Kidney epithelial cell (primary cell): ENCODE data around the gene TMEM272. TPM values are rescaled to one million over a fixed set of nuclear protein-coding genes. Genes with fewer than 3 reads are reported as not detected.

ENCODE experiments used
- DNase-seq: peaks from one replicate; pipeline ENCODE4 v3.0.0-alpha.2; 2010; ENCODE audit warnings: low read depth
- H3K27me3 ChIP-seq: 2 replicates; pipeline ENCODE4 v1.6.0; 2011; ENCODE audit warnings: low read length; ENCODE audit not compliant: control insufficient read depth, insufficient read depth
- H3K36me3 ChIP-seq: 2 replicates; pipeline ENCODE4 v1.5.1; 2011; ENCODE audit warnings: low read length; ENCODE audit not compliant: control insufficient read depth, insufficient read depth
- H3K4me3 ChIP-seq: 2 replicates; pipeline ENCODE4 v1.5.1; 2011; ENCODE audit warnings: low read depth, mild to moderate bottlenecking, control low read depth, low read length
- total RNA-seq: library from RNA; depleted of rRNA; stranded (reverse); fragments of >200 nt; gene quantifications from 2 replicates; pipeline ENCODE4 v1.2.3, GENCODE V29; 2015
- TF ChIP-seq, protein P1 (sequence below): IDR thresholded peaks from 2 replicates; pipeline ENCODE4 v1.5.1; 2011; ENCODE audit warnings: mild to moderate bottlenecking, moderate library complexity, low read length, control low read depth, inconsistent platforms; ENCODE audit not compliant: insufficient read depth, poor library complexity, severe bottlenecking

The TMEM272 gene
- total RNA-seq, 1 donor from 2014 or later = not detected

DNA sequence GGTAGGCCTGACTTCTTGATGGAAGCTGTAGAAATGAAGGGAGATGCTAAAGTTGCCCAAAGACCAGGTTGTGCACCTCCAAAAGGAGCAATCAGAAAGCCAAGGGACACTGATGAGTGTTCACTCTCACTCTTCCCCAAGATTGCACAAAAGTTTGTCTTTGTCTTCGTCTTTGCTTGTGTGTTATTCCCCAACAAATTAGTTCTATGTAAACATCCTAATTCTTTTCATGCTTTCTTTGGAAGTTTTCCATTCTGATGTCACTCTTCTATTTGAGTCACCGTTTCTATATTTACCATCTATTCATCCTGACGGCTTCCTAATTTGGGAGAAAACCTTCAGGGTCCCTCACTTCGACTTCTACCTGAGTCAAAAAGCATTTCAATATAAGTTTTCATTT is 3.7 kb upstream of the TMEM272 start:
- no peaks in the 10 kb centered on the region for H3K27me3 ChIP-seq
- H3K36me3 ChIP-seq = no peaks in the 10 kb centered on the region
- TF ChIP-seq, protein P1, sequence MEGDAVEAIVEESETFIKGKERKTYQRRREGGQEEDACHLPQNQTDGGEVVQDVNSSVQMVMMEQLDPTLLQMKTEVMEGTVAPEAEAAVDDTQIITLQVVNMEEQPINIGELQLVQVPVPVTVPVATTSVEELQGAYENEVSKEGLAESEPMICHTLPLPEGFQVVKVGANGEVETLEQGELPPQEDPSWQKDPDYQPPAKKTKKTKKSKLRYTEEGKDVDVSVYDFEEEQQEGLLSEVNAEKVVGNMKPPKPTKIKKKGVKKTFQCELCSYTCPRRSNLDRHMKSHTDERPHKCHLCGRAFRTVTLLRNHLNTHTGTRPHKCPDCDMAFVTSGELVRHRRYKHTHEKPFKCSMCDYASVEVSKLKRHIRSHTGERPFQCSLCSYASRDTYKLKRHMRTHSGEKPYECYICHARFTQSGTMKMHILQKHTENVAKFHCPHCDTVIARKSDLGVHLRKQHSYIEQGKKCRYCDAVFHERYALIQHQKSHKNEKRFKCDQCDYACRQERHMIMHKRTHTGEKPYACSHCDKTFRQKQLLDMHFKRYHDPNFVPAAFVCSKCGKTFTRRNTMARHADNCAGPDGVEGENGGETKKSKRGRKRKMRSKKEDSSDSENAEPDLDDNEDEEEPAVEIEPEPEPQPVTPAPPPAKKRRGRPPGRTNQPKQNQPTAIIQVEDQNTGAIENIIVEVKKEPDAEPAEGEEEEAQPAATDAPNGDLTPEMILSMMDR = no peak
- H3K4me3 ChIP-seq = no peak overlapping the region
- peak; percentile 12 for DNase-seq

DNA sequence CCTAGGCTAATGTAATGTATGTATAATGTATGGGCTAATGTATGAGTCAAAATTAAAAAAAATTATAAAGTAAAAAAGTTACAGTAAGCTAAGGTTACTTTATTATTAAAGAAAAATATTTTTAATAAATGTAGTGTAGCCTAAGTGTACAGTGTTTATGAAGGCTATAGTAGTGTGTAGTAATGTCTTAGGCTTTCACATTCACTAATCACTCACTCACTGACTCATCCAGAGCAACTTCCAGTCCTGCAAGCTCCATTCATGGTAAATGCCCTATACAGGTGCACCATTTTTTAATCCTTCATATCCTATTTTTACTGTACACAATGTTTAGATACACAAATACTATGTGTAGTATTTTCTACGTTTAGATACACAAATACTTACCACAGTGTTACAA is 1.8 kb upstream of the TMEM272 start:
- Histone ChIP-seq H3K27me3 (no peaks in the 10 kb centered on the region), H3K36me3 (no peaks in the 10 kb centered on the region), H3K4me3 (no peak overlapping the region)
- TF ChIP-seq, protein P1 = no peak
- no peak for DNase-seq

DNA sequence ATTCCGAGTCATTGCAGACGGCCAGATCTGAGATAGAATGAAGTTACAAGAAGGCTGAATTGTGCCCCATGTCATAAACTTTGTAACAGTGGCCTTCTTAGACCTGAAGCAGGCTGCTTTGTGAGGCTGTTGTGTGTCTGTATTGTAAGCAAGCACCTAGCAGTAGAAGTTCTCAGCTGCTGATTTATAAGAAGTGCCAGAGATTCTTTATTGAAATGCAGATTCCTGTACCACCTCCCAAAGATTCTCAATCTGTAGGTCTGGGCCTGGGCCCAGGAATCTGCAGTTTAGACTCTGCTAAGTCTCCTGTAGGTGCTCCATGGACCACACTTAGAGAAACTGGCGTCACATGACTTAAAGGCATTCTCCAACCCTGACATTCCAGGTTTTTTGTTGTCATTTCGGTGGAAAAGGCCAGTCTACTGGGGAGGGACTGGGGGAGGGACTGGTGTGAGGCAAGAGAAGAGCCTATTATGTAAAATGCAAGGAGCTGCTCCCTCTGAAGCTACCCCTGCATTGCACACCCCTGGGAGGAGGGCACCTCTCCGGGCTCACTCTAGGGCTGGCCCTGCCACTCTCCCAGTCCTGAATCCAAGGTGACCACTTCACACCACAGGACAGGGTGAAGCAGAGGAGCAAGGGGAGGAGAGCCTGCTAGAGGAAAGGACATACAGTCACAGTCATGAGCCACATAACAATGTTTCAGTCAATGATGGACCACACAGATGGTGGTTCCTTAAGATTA is 769 bp upstream of the TMEM272 start:
- no peak overlapping the region for H3K4me3 ChIP-seq

DNA sequence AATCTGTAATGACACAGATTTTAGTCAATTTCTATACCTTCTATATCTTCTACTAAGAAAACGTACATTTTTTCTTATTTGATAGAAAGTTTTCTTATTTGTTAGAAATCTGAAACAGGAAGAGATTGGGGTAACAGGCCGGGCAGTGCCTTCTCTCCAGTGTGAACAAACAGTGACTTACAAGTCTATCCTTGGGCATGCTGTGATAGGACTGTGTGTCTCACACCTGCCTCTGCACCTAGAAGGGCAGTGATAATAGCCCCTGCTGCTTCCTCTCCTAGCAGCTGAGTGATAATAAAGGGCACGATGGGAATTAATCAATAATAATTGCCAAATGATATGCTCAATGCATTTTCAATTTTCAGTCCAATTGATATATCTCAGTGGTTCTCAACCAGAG is 1.4 kb downstream of the TMEM272 start:
- no peaks in the 10 kb centered on the region for H3K27me3 ChIP-seq
- no peak overlapping the region for H3K4me3 ChIP-seq
- DNase-seq = no peak
- no peaks in the 10 kb centered on the region for H3K36me3 ChIP-seq
- TF ChIP-seq, protein P1 = no peak

More for the DNA sequence above, 769 bp upstream of the TMEM272 start:
- Histone ChIP-seq H3K27me3 (no peaks in the 10 kb centered on the region), H3K36me3 (no peaks in the 10 kb centered on the region)
- DNase-seq = no peak
- TF ChIP-seq, protein P1 = no peak

DNA sequence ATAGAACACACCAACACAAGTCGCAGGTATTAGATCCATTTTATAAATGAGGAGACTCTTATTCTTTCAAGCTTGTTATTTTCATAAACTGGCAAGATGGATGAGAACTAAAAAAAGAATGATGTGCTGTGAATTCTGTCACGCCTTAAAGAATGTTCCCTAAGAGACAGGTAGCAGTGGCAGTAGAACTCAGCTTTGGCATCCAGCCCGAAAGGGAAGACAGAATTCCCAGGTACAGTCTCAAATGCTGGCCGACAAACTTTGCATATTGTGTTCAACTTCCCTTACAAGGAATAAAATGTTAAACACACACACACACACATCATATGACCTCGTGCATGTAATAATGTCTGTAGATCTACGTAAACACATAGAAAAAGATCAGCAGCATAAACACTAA is 3.2 kb downstream of the TMEM272 start:
- no peak overlapping the region for H3K4me3 ChIP-seq

More for the DNA sequence above, 3.2 kb downstream of the TMEM272 start:
- DNase-seq = no peak
- H3K27me3 ChIP-seq = no peaks in the 10 kb centered on the region
- H3K36me3 ChIP-seq = no peaks in the 10 kb centered on the region
- TF ChIP-seq, protein P1 = no peak
